Spleen (tissue), 7 donors: ENCODE results near the gene COQ6.

Experiments used
- CTCF ChIP-seq, 11 experiments: fragments of 200-600 bp in 7 of 11; fragments of 450-650 bp in 4 of 11; sonication (generic) in 4 of 11; IDR thresholded peaks in 8 of 11; conservative IDR thresholded peaks in 3 of 11; 1 replicate in 7 of 11; 2 replicates in 4 of 11; pipeline versions ENCODE4 v1.4.0 to v1.8.0; 2016 to 2021; ENCODE audit warnings: antibody characterized with exemption in 11 of 11, inconsistent platforms in 4 of 11, mild to moderate bottlenecking in 1 of 11
- POLR2A ChIP-seq, 3 donors: fragments of 450-650 bp; IDR thresholded peaks; one replicate each; pipeline ENCODE4 v1.5.1; 2017; ENCODE audit warnings: antibody characterized with exemption in 3 of 3, mild to moderate bottlenecking in 1 of 3
- donor health status: DM: no; HTN: no; CAD: no; lungs with moderate emphysema.
- donor health status: DM: no; HTN: no; CAD: no.
- donor health status: DM: no; HTN: no; CAD: no.

DNA sequence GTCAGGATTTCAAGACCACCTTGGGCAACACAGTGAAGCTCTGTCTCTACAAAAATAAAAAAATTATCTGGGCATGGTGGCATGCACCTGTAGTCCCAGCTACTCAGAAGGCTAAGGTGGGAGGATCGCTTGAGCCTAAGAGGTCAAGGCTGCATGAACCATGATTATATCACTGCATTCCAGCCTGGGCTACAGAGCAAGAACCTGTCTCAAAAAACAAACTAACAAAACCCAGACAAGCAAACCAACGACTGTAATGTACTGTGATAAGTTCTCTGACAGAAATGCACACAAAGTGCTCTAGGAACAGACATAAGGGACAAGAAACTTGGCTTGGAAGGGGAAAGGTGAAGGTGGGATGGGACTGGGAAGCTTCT lies 46.6 kb downstream of the COQ6 start:
- no peak for TF ChIP-seq POLR2A (IDR thresholded peaks at IDR 0.05)
- TF ChIP-seq CTCF (IDR thresholded peaks at IDR 0.05 in 8 of 11, conservative IDR thresholded peaks at IDR 0.05 in 3 of 11), result no peak
